Measurements from ENCODE around the gene SHF. TPM values are rescaled to one million over a fixed set of nuclear protein-coding genes. Genes with fewer than 3 reads are reported as not detected.

The SHF gene
- total RNA-seq, 1 experiment from 2014 or later, result 21.7 TPM

GRCh38 chr15:45140557-45141250 lies 47.1 kb downstream of the SHF start:
- H3K27me3 Mint-ChIP-seq (ENCODE audit: low read depth), result peaks cover 37% of the 10 kb centered on the region
- Histone ChIP-seq H3K4me1 (ENCODE audit: insufficient read depth, low read length) (no peaks in the 10 kb centered on the region; the same call in 1 of the 2 replicates), H2BK5ac (ENCODE audit: insufficient read length, low read length) (no peak overlapping the region), H4K5ac (ENCODE audit: insufficient read length, low read depth, low read length) (no peak overlapping the region), H2BK15ac (ENCODE audit: low read depth, low read length) (no peak overlapping the region), H2BK20ac (ENCODE audit: low read depth, low read length, poor library complexity, severe bottlenecking) (no peak overlapping the region), H3K4ac (ENCODE audit: low read depth, low read length) (no peak overlapping the region), H4K8ac (replicated peaks; ENCODE audit: insufficient read length, low read depth, low read length) (no peak overlapping the region), H3K23ac (ENCODE audit: insufficient read length, low read depth, low read length) (no peak overlapping the region), H3K18ac (ENCODE audit: insufficient read length, low read depth, low read length) (no peak overlapping the region), H3K56ac (ENCODE audit: insufficient read length, low read depth, low read length) (no peak overlapping the region), H3K79me1 (ENCODE audit: insufficient read depth, low read depth, low read length, poor library complexity, severe bottlenecking) (no peaks in the 10 kb centered on the region), H3T11ph (ENCODE audit: low read length) (no peak overlapping the region), H3K79me2 (ENCODE audit: insufficient read depth, low read length) (no peaks in the 10 kb centered on the region), H3K9me3 (ENCODE audit: control insufficient read depth, low read depth, low read length) (no peaks in the 10 kb centered on the region), H3K27me3 (ENCODE audit: insufficient read depth, low read length) (peaks cover 12% of the 10 kb centered on the region), H3K9ac (ENCODE audit: extremely low read depth, insufficient read length, low read length) (no peak overlapping the region), H4K91ac (ENCODE audit: insufficient read length, low read depth, low read length) (no peak overlapping the region), H2AK5ac (ENCODE audit: insufficient read length, low read length) (no peak overlapping the region), H2BK120ac (ENCODE audit: low read depth, low read length, poor library complexity, severe bottlenecking) (no peak overlapping the region), H3K27ac (ENCODE audit: insufficient read length, low read depth, low read length) (no peak overlapping the region), H4K20me1 (ENCODE audit: control insufficient read depth, insufficient read depth, insufficient read length) (no peaks in the 10 kb centered on the region), H3K23me2 (ENCODE audit: insufficient read length, low read depth, low read length, poor library complexity, severe bottlenecking) (no peaks in the 10 kb centered on the region), H3K4me2 (ENCODE audit: insufficient read depth, insufficient read length, low read length) (no peak overlapping the region), H2AFZ (ENCODE audit: low read length) (no peak overlapping the region), H3K14ac (ENCODE audit: insufficient read depth, low read length) (no peak overlapping the region), H2BK12ac (ENCODE audit: insufficient read length, low read depth, low read length) (no peak overlapping the region)
- WGBS (ENCODE audit: extremely low coverage, insufficient read length, low lambda C conversion rate), result no CpG with 5 or more reads among the region's 10 CpGs
- DNase-seq, result no peak
- no peak for TF ChIP-seq CTCF (conservative IDR thresholded peaks at IDR 0.05)
- no peaks in the 10 kb centered on the region; a peak in 1 of 5 replicates for H3K9me3 Mint-ChIP-seq
- peaks cover 3 to 6% of the 10 kb centered on the region in 2 experiments; a peak in 2 of 4 replicates for H3K4me1 Mint-ChIP-seq
- H3K27ac Mint-ChIP-seq, result no peak overlapping the region
- no peak overlapping the region for H3K4me3 Mint-ChIP-seq
- H3K36me3 Mint-ChIP-seq (ENCODE audit: insufficient read depth in 1 of 3, low read depth in 3 of 3), result no peaks in the 10 kb centered on the region
